SK-MEL-5 (cell line): ENCODE measurements around the gene TBPL1. TPM values are rescaled to one million over a fixed set of nuclear protein-coding genes. Genes with fewer than 3 reads are reported as not detected.
A peak's percentile ranks its signal among the peaks of the same experiment; 100 is the strongest.

ENCODE experiments used
- DNase-seq: peaks from one replicate; pipeline ENCODE4 v3.0.0-alpha.2; 2016; ENCODE audit warnings: low read depth, low spot score
- in situ Hi-C: cut with HindIII; loops from 2 replicates; pipeline ENCODE4 v1.10.0; 2016; ENCODE audit warnings: low sequenced_read_pairs, high pct_unique_total_duplicates, low pct_unique_long_range_greater_than_20kb
- small RNA-seq, 2 experiments: library from RNA; depleted of rRNA; stranded (forward); fragments of <200 nt; gene quantifications; one replicate each; pipeline ENCODE3, GENCODE V24; 2014
- total RNA-seq: library from RNA; depleted of rRNA; stranded (reverse); fragments of >200 nt; shearing (Covaris generic); gene quantifications from 2 replicates; pipeline ENCODE4 v1.2.3, GENCODE V29; 2014; rRNA removed

Gene TBPL1
- total RNA-seq, 1 experiment from 2014 or later, result 40.7 TPM

DNA sequence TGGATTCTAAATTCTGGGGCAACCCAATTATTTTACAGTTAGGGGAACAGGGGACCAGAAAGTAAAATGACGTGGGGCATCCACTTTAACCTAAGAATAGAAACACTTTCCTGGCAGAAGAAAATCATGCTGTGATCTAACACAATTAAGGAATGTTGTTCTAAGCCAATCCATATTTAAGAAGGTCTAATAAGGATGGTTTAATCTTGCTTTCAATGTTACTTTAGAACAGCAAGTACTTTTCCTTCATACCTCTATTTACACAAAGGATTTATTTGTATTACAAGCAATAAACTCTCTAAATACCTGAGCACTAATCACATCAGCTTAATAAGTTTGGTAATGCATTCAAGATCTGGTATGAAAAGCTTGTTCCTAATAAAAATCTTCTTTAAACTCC, 67.0 kb downstream of the TBPL1 start:
- in situ Hi-C loops, result no loop called here
- DNase-seq, result no peak

DNA sequence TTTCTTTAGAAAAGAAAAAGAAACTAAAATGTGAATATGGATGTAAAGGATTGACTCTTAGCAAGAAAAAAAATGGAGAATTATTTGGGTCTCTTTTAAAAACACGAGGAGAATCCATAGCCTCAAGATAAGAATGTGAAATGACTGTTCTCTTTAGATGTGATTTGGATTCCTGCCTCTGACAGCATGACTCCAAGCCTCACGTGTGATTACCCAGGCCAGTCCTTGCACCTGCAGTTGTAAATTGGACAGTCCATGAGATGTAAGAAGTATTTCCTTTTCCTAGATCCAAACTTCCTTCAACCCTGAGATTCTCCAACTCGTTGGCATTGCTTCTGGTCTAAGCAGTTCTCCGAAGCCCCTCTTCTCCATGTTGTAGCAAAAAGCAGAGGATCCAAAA, 67.5 kb downstream of the TBPL1 start:
- in situ Hi-C loops, result no loop called here

GRCh38 chr6:134020968-134021367, 67.9 kb downstream of the TBPL1 start:
- in situ Hi-C loops, result no loop called here

More for the DNA sequence above, 67.5 kb downstream of the TBPL1 start:
- DNase-seq, result no peak

GRCh38 chr6:134021396-134022122, 68.5 kb downstream of the TBPL1 start:
- peak; percentile 13 for DNase-seq
- in situ Hi-C loops, result no loop called here

More at GRCh38 chr6:134020968-134021367, 67.9 kb downstream of the TBPL1 start:
- DNase-seq, result no peak

GRCh38 chr6:134022650-134023049, 69.6 kb downstream of the TBPL1 start:
- in situ Hi-C loops, result no loop called here
- no peak for DNase-seq

DNA sequence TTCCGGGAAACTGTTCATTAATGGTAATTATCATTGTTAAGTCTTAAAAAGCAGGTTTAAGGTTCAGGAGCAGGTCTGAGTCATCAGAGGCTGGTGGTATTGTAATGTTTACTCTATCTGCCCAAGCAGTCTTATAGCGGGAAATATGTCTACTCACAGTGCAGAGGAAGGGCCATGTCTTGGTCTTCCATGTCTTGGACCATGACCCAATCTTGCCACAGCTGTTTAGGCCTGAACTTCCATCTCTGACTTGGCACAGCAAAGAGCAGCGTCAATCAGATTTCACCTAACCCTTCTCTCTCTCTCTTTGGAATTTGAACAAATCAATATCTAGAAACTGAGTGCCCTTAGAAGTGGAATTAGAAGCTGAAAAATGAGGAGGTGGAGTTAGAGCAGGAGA, 73.6 kb downstream of the TBPL1 start:
- in situ Hi-C loops, result no loop called here
- no peak for DNase-seq

- no peak for DNase-seq
- in situ Hi-C loops, result no loop called here
Measured at GRCh38 chr6:134028438-134028837, 75.4 kb downstream of the TBPL1 start.

GRCh38 chr6:134029495-134030455, 76.8 kb downstream of the TBPL1 start:
- DNase-seq, result peak; percentile 19
- in situ Hi-C loops, result no loop called here

DNA sequence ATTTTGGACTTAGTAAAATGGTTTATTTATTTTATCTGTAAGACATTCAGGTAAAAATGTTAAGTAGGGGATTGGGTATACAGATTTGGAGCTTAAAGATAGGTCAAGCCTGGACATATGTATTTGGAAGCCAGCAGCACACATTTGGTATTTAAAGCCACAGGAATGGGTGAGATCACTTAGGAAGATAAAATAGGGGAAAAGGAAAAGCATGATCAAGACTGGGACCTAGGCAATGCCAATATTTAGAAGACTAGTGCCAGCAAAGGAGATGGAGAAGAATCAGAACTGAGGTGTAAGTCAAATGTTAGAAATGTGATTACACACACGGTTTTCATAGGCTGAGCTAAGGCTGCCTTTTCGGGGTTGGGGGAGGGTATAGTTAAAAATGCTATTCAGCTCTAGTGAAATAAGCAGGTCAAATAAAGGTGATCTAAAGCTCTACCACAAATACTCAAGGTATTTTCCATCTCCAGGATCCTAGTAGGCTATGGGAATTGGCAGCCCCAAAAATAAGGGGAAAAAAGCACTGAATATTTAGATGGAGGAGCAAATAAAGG, 78.8 kb downstream of the TBPL1 start:
- no peak for DNase-seq
- in situ Hi-C loops, result no loop called here

DNA sequence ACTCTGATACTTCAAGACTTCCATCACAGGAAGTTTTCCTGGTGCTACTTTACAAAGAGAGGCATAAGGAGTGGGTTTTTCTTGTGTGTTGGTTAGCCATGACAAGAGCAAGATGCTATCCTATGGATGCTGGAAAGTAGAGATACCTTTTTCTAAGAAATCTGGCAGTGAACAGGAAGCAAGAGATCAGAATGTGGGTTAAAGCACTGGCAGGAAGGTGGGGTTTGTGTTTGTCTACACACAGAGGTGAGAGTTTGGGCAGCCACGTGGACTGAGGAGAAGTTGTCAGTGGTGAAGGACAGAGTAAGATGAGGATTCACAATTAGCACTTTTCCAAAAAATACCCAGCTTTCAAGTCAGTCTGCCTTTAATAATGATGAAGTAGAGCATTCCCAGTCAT, 81.5 kb downstream of the TBPL1 start:
- in situ Hi-C loops, result no loop called here
- no peak for DNase-seq

DNA sequence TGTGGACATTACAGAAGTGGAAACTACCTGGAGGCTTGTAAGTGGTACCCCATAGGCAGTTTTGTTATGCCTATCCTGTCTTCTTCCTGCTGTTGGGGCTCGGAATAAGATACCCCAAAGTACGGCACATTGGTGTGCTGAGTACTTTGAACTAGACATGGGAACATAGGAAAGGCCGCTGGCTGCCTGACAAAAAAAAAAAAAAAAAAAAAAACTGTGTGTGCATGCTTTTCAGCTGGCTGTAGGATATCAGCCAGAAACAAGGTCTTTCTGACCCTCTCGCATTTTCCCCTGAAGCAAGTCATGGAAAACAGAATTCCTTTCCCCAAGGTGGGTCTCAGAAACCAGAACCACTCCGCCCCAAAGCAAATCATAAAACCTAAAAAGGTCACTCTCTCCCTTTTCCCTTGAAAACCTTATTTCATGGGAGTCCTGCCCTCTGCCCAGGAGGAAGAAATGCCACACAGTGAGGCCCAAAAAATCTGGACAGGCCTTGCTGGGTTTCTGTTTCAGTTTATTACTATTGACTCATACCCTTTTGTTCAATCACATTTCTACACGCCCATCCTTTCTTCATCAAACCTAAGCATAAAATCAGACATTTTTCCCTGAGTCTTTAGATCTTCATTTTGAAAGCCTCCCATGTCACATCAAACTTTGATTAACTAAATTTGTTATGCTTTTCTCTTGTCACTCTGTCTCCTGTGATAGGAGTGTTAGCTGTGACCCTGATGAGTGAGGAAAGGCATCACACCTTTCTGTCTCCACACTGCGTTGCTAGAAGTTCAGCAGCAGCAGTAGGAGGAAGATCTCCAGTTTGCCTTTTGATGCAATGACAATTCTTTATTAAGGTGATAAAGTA, 82.2 kb downstream of the TBPL1 start:
- in situ Hi-C loops, result no loop called here

DNA sequence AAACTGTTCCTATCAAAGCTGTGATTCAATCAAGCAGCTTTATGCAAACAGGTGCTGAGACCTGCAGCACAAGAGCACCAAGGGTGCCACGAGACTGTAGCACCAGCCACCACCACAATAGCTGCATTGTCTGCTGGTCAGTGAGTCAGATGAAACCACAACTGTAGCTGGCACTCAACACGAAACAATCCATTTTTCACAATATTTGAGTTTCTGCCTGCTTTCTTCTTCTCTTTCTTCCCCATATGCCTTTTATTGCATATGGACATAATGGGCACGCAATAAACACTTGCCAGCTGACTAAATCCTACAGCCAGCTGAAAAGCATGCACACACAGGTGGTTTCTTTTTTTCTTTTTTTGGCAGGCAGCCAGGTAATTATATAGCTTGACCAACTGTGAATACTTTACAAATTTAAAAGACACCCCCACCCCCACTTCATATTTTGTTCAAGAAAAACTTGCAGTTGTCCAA, 82.8 kb downstream of the TBPL1 start:
- DNase-seq, result peak; percentile 86

More for the DNA sequence above, 82.2 kb downstream of the TBPL1 start:
- DNase-seq, result peak; percentile 2

GRCh38 chr6:134039116-134039515, 86.1 kb downstream of the TBPL1 start:
- in situ Hi-C loops, result no loop called here

More for the DNA sequence above, 82.8 kb downstream of the TBPL1 start:
- in situ Hi-C loops, result no loop called here

More at GRCh38 chr6:134039116-134039515, 86.1 kb downstream of the TBPL1 start:
- DNase-seq, result no peak

Small RNA genes lying within 50 kb of the gene (small RNA-seq; reads per million reads assigned to genes)
- 0 reads per million in 2 experiments for gene AL449363.1

Other genes starting within 250 kb of the TBPL1 start
- 0.16 and 0.24 TPM in 2 replicates for gene TCF21, start 64.1 kb upstream of the TBPL1 start, total RNA-seq
- 0.45 TPM in 2 replicates for gene SLC2A12, start 99.4 kb downstream of the TBPL1 start, total RNA-seq